Keratinocyte (primary cell): ENCODE data around the gene SCART1. TPM values are rescaled to one million over a fixed set of nuclear protein-coding genes. Genes with fewer than 3 reads are reported as not detected.

ENCODE experiments used
- DNase-seq: peaks from one replicate; pipeline ENCODE4 v3.0.0-alpha.2; 2011; ENCODE audit warnings: low read depth, missing footprints, low spot score
- FAIRE-seq: peaks from 2 replicates; lab custom pipeline; 2011; peaks lifted over from hg19 to GRCh38; lab: Jason Lieb, UNC
- H2AFZ ChIP-seq: 2 replicates; pipeline ENCODE4 v1.6.0; 2012; ENCODE audit warnings: low read length, control low read depth, inconsistent platforms; ENCODE audit not compliant: control insufficient read depth
- H3K27ac ChIP-seq: 2 replicates; pipeline ENCODE4 v1.5.1; 2011; ENCODE audit warnings: low read length; ENCODE audit not compliant: control insufficient read depth, insufficient read depth
- H3K27me3 ChIP-seq: 3 replicates; pipeline ENCODE4 v1.6.0; 2011; ENCODE audit warnings: low read length; ENCODE audit not compliant: control insufficient read depth, insufficient read depth; ENCODE audit errors: extremely low read depth
- H3K36me3 ChIP-seq, 2 experiments: 2 replicates in 1 of 2; 3 replicates in 1 of 2; pipeline ENCODE4 v1.5.1; 2011; ENCODE audit warnings: low read length in 2 of 2, mild to moderate bottlenecking in 1 of 2; ENCODE audit not compliant: control insufficient read depth in 2 of 2, insufficient read depth in 2 of 2; ENCODE audit errors: extremely low read depth in 1 of 2
- H3K4me1 ChIP-seq: 3 replicates; pipeline ENCODE4 v1.5.1; 2011; ENCODE audit warnings: low read length; ENCODE audit not compliant: control insufficient read depth, insufficient read depth; ENCODE audit errors: extremely low read depth
- H3K4me2 ChIP-seq: 3 replicates; pipeline ENCODE4 v1.6.0; 2011; ENCODE audit warnings: low read depth, low read length; ENCODE audit not compliant: control insufficient read depth, insufficient read depth; ENCODE audit errors: extremely low read depth
- H3K4me3 ChIP-seq, 3 experiments: fragments of 200-600 bp in 1 of 3; sonication (generic) in 1 of 3; 2 replicates in 2 of 3; 3 replicates in 1 of 3; pipeline ENCODE4 v1.5.1; 2011 to 2016; ENCODE audit warnings: low read length in 3 of 3, mild to moderate bottlenecking in 3 of 3, control low read depth in 2 of 3, inconsistent platforms in 1 of 3, low read depth in 1 of 3, mixed read lengths in 1 of 3, mixed run types in 1 of 3, moderate library complexity in 1 of 3; ENCODE audit not compliant: control insufficient read depth in 2 of 3, insufficient read depth in 2 of 3; ENCODE audit errors: extremely low read depth in 1 of 3
- H3K79me2 ChIP-seq: 2 replicates; pipeline ENCODE4 v1.6.0; 2012; ENCODE audit warnings: low read length; ENCODE audit not compliant: control insufficient read depth, insufficient read depth
- H3K9ac ChIP-seq: 3 replicates; pipeline ENCODE4 v1.6.0; 2011; ENCODE audit warnings: low read length; ENCODE audit not compliant: control insufficient read depth, insufficient read depth; ENCODE audit errors: extremely low read depth
- H3K9me1 ChIP-seq: 3 replicates; pipeline ENCODE4 v1.6.0; 2011; ENCODE audit warnings: low read length; ENCODE audit not compliant: control insufficient read depth, insufficient read depth; ENCODE audit errors: extremely low read depth
- H3K9me3 ChIP-seq: 2 replicates; pipeline ENCODE4 v1.5.1; 2012; ENCODE audit warnings: low read depth, low read length; ENCODE audit not compliant: control insufficient read depth
- H4K20me1 ChIP-seq: 3 replicates; pipeline ENCODE4 v1.6.0; 2011; ENCODE audit warnings: low read length; ENCODE audit not compliant: control insufficient read depth, insufficient read depth; ENCODE audit errors: extremely low read depth
- EZH2 ChIP-seq: IDR thresholded peaks from one replicate; pipeline ENCODE4 v1.6.1; 2012; ENCODE audit warnings: inconsistent platforms, mild to moderate bottlenecking, low read length, moderate library complexity
- dilution Hi-C: fragments of 300-500 bp; cut with MboI; formaldehyde crosslinking; loops from one replicate; pipeline ENCODE4 v1.7.0; 2020; ENCODE audit warnings: low sequenced_read_pairs; ENCODE audit not compliant: extremely low pct_ligation_motif_present
- polyA plus RNA-seq, 5 experiments: library from polyadenylated mRNA; depleted of rRNA in 3 of 5; stranded (reverse) in 3 of 5; stranded (forward) in 1 of 5; unstranded in 1 of 5; fragments of >200 nt; gene quantifications; 1 replicate in 1 of 5; 2 replicates in 3 of 5; 3 replicates in 1 of 5; pipeline versions ENCODE4 v1.2.1 to v1.2.3, GENCODE V29; 2011 to 2012; ENCODE audit warnings: missing spikeins in 2 of 5, low read depth in 1 of 5, low replicate concordance in 1 of 5
- TF ChIP-seq, protein P1 (sequence below), 3 experiments: IDR thresholded peaks in 1 of 3; conservative IDR thresholded peaks in 1 of 3; optimal IDR thresholded peaks in 1 of 3; 2 replicates in 2 of 3; 3 replicates in 1 of 3; pipeline versions ENCODE3 to v1.5.1; 2011; ENCODE audit warnings: low read length in 3 of 3, mild to moderate bottlenecking in 3 of 3, moderate library complexity in 2 of 3, control low read depth in 1 of 3, inconsistent platforms in 1 of 3; ENCODE audit not compliant: insufficient read depth in 2 of 3; ENCODE audit errors: extremely low read depth in 1 of 3

Gene SCART1
- polyA plus RNA-seq, 1 donor (not counting 4 experiments of a cell fraction or from before 2014, with no cell fraction given), result 0.75 TPM

DNA sequence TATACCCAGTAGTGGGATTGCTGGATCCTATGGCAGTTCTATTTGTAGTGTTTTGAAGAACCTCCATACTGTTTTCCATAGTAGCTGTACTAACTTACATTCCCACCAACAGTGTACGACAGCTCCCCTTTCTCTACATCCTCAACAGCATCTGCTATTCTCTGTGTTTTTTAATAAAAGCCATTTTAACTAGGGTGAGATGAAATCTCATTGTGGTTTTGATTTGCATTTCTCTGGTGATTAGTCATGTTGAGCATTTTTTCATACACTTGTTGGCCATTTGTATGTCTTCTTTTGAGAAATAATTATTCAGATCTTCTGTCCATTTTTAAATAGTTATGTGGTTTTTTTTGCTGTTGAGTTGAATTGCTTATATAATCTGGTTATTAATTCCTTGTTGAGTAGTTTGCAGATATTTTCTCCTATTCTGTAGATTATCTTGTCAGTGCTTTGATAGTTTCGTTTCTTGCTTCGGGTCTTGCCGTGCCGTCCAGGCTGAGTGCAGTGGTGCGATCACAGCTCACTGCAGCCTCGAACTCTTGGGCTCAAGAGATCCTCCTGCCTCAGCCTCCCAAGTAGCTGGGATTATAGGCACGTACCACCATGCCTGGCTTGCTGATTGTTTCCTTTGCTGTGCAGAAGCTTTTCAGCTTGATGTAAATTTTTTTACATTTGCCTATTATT, 47.8 kb upstream of the SCART1 start:
- no peaks in the 10 kb centered on the region for H3K4me1 ChIP-seq
- H3K4me3 ChIP-seq, result no peak overlapping the region
- H3K27ac ChIP-seq, result no peak overlapping the region
- FAIRE-seq (no peak), DNase-seq (no peak)
- no peak overlapping the region for H3K4me2 ChIP-seq
- no peak overlapping the region for H2AFZ ChIP-seq
- no peaks in the 10 kb centered on the region for H3K27me3 ChIP-seq
- no peak for TF ChIP-seq EZH2
- TF ChIP-seq, protein P1, sequence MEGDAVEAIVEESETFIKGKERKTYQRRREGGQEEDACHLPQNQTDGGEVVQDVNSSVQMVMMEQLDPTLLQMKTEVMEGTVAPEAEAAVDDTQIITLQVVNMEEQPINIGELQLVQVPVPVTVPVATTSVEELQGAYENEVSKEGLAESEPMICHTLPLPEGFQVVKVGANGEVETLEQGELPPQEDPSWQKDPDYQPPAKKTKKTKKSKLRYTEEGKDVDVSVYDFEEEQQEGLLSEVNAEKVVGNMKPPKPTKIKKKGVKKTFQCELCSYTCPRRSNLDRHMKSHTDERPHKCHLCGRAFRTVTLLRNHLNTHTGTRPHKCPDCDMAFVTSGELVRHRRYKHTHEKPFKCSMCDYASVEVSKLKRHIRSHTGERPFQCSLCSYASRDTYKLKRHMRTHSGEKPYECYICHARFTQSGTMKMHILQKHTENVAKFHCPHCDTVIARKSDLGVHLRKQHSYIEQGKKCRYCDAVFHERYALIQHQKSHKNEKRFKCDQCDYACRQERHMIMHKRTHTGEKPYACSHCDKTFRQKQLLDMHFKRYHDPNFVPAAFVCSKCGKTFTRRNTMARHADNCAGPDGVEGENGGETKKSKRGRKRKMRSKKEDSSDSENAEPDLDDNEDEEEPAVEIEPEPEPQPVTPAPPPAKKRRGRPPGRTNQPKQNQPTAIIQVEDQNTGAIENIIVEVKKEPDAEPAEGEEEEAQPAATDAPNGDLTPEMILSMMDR (optimal IDR thresholded peaks at IDR 0.05 in 1 of 3, IDR thresholded peaks at IDR 0.05 in 1 of 3, conservative IDR thresholded peaks at IDR 0.05 in 1 of 3; ENCODE audit: extremely low read depth in 1 of 3, insufficient read depth in 2 of 3, low read length in 3 of 3), result no peak
- H3K36me3 ChIP-seq, result peaks cover 9 to 16% of the 10 kb centered on the region in 2 experiments
- H3K9ac ChIP-seq, result no peak overlapping the region
- peaks cover 41% of the 10 kb centered on the region for H3K79me2 ChIP-seq
- H3K9me3 ChIP-seq, result no peaks in the 10 kb centered on the region
- H4K20me1 ChIP-seq, result no peaks in the 10 kb centered on the region
- dilution Hi-C loops, result no loop called here
- H3K9me1 ChIP-seq, result no peaks in the 10 kb centered on the region

DNA sequence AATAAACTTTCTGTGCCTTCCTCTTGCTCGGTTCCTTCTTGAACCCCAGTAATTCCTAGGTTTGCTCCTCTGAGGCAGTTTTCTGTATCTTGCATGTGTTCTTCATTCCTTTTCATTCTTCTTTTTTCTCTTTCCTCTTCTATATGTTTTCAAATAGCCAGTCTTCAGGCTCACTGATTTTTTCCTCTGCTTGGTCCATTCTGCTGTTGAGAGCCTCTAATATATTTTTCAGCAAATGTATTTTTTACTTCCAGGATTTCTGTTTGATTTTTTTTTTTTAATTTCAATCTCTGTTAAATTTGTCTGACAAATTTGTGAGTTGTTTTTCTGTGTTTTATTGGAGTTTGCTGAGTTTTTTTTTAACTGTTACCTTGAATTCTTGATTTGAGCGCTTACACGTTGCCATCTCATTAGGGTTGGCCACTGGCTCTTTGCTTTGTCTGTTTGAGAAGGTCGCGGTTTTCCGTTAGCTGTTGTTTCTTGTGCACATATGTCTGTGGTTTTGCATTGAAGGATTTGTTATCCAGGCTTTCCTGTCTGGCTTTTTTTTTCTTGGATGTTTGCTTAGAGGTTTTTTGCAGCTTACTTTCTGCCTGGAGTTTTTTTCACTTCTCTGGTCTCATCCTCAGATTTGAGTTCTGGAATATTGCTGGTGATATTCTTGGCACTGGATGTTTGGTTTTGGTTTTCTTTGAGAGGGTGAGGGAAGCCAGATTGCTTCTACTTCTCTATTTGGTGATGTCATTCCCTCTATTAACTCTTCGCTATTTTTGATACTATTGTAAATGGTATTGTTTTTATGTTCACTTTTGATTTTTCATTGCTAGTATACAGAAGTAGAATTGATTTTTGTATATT, 42.0 kb upstream of the SCART1 start:
- no peak for FAIRE-seq
- Histone ChIP-seq H4K20me1 (no peaks in the 10 kb centered on the region), H3K4me3 (no peak overlapping the region), H3K27ac (no peak overlapping the region), H2AFZ (no peak overlapping the region), H3K9me1 (no peaks in the 10 kb centered on the region), H3K9ac (no peak overlapping the region), H3K79me2 (peaks cover 33% of the 10 kb centered on the region), H3K27me3 (no peaks in the 10 kb centered on the region), H3K9me3 (no peaks in the 10 kb centered on the region), H3K36me3 (peaks cover 1 to 9% of the 10 kb centered on the region in 2 experiments), H3K4me2 (no peak overlapping the region), H3K4me1 (no peaks in the 10 kb centered on the region)
- TF ChIP-seq EZH2, result no peak
- TF ChIP-seq, protein P1 (optimal IDR thresholded peaks at IDR 0.05 in 1 of 3, IDR thresholded peaks at IDR 0.05 in 1 of 3, conservative IDR thresholded peaks at IDR 0.05 in 1 of 3; ENCODE audit: extremely low read depth in 1 of 3, insufficient read depth in 2 of 3, low read length in 3 of 3), result no peak
- dilution Hi-C loops, result no loop called here
- DNase-seq, result no peak
